GM19328 (cell line): ENCODE results near the gene DUSP10.

Experiments
- ATAC-seq: cut with Tn5 transposase; IDR thresholded peaks from one replicate; pipeline ENCODE4 v1.9.1; 2021; ENCODE audit warnings: mild to moderate bottlenecking, moderate library complexity; ENCODE audit not compliant: unreplicated experiment

DUSP10 gene

GRCh38 chr1:221766210-221766609, 24.3 kb upstream of the DUSP10 start:
- no peak for ATAC-seq

GRCh38 chr1:221765527-221765926, 23.6 kb upstream of the DUSP10 start:
- no peak for ATAC-seq

- no peak for ATAC-seq
Observed at GRCh38 chr1:221762121-221762520, 20.2 kb upstream of the DUSP10 start.

GRCh38 chr1:221761354-221762002, 19.6 kb upstream of the DUSP10 start:
- peak; percentile 74 for ATAC-seq

- peak; percentile 13 for ATAC-seq
Observed at GRCh38 chr1:221760911-221761310, 19.0 kb upstream of the DUSP10 start.

GRCh38 chr1:221759436-221759835, 17.5 kb upstream of the DUSP10 start:
- ATAC-seq: no peak

GRCh38 chr1:221758455-221758854, 16.6 kb upstream of the DUSP10 start:
- no peak for ATAC-seq

- ATAC-seq: no peak
Observed at GRCh38 chr1:221756830-221757551, 15.1 kb upstream of the DUSP10 start.

- ATAC-seq: peak; percentile 32
Observed at GRCh38 chr1:221753828-221754188, 11.9 kb upstream of the DUSP10 start.

GRCh38 chr1:221751226-221751887, 9.5 kb upstream of the DUSP10 start:
- ATAC-seq: no peak

- ATAC-seq: no peak
Observed at GRCh38 chr1:221748981-221749380, 7.1 kb upstream of the DUSP10 start.

GRCh38 chr1:221747839-221748238, 6.0 kb upstream of the DUSP10 start:
- ATAC-seq: no peak

- ATAC-seq: peak; percentile 5
Observed at GRCh38 chr1:221743416-221744208, 1.7 kb upstream of the DUSP10 start.

GRCh38 chr1:221742555-221743415, 896 bp upstream of the DUSP10 start:
- ATAC-seq: peak; percentile 44

GRCh38 chr1:221740993-221741702, 741 bp downstream of the DUSP10 start:
- no peak for ATAC-seq

- ATAC-seq: no peak
Observed at GRCh38 chr1:221740369-221740992, 1.4 kb downstream of the DUSP10 start.

- no peak for ATAC-seq
Observed at GRCh38 chr1:221739677-221740025, 2.2 kb downstream of the DUSP10 start.

- no peak for ATAC-seq
Observed at GRCh38 chr1:221739018-221739676, 2.7 kb downstream of the DUSP10 start.

- ATAC-seq: no peak
Observed at GRCh38 chr1:221736714-221737113, 5.2 kb downstream of the DUSP10 start.
